Ovary (tissue), 3 donors: ENCODE data around the gene CGB1.
"Not testable (repeated sequence)": the region's sequence is repeated elsewhere in the genome, so short reads cannot be mapped to it uniquely, and the experiment has no call there.

Source experiments
- EP300 ChIP-seq: sonication (generic); formaldehyde crosslinking; IDR thresholded peaks from one replicate; pipeline ENCODE4 v1.6.1; 2017; ENCODE audit warnings: antibody characterized with exemption
- POLR2A ChIP-seq: fragments of 450-650 bp; IDR thresholded peaks from one replicate; pipeline ENCODE4 v1.6.1; 2017; ENCODE audit warnings: antibody characterized with exemption, mild to moderate bottlenecking, moderate library complexity
- TF ChIP-seq, protein P1 (sequence below), 3 donors: fragments of 450-650 bp in 2 of 3; fragments of 200-600 bp in 1 of 3; IDR thresholded peaks; one replicate each; pipeline versions ENCODE4 v1.5.1 to v1.8.0; 2016 to 2022; ENCODE audit warnings: antibody characterized with exemption in 3 of 3, mild to moderate bottlenecking in 1 of 3
- donor health status: DM: no; HTN: no; CAD: no.

DNA sequence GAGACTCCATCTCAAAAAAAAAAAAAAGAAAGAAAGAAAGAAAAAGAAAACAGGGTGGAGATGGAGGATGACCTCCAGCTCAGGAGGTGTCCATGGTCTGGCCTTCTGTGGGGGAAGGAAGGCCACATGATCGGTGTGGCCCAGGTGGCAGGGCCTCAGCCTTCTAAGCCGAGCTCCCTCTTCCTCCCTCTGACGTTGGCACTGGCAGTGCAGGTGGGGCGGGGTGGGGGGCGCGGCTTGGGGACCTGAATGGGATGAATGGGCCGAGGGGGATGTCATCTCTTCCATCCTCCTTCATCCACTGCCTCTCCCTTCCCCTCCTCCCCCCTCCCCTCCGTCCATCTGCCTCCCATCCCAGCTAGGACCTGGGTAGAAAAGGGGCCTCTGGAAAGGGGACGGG, 3.0 kb upstream of the CGB1 start:
- TF ChIP-seq, protein P1, sequence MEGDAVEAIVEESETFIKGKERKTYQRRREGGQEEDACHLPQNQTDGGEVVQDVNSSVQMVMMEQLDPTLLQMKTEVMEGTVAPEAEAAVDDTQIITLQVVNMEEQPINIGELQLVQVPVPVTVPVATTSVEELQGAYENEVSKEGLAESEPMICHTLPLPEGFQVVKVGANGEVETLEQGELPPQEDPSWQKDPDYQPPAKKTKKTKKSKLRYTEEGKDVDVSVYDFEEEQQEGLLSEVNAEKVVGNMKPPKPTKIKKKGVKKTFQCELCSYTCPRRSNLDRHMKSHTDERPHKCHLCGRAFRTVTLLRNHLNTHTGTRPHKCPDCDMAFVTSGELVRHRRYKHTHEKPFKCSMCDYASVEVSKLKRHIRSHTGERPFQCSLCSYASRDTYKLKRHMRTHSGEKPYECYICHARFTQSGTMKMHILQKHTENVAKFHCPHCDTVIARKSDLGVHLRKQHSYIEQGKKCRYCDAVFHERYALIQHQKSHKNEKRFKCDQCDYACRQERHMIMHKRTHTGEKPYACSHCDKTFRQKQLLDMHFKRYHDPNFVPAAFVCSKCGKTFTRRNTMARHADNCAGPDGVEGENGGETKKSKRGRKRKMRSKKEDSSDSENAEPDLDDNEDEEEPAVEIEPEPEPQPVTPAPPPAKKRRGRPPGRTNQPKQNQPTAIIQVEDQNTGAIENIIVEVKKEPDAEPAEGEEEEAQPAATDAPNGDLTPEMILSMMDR (IDR thresholded peaks at IDR 0.05), result not testable (repeated sequence)
- not testable (repeated sequence) for TF ChIP-seq POLR2A, EP300
